Muscle of arm (tissue), 12 donors: ENCODE measurements around the gene CENPB. TPM values are rescaled to one million over a fixed set of nuclear protein-coding genes. Genes with fewer than 3 reads are reported as not detected.
"Not testable (repeated sequence)": the region's sequence is repeated elsewhere in the genome, so short reads cannot be mapped to it uniquely, and the experiment has no call there.

Source experiments
- DNase-seq: peaks from one replicate; pipeline ENCODE4 v3.0.0-alpha.2; 2013
- polyA plus RNA-seq, 12 donors: library from polyadenylated mRNA; unstranded; fragments of 120-200 nt; gene quantifications; one replicate each; pipeline ENCODE4 v1.2.1, GENCODE V29; 2013; ENCODE audit not compliant: insufficient read length in 12 of 12

CENPB gene
- polyA plus RNA-seq, 12 donors, result 29.6 to 59.9 (median 39.1) TPM; not detected in 1

DNA sequence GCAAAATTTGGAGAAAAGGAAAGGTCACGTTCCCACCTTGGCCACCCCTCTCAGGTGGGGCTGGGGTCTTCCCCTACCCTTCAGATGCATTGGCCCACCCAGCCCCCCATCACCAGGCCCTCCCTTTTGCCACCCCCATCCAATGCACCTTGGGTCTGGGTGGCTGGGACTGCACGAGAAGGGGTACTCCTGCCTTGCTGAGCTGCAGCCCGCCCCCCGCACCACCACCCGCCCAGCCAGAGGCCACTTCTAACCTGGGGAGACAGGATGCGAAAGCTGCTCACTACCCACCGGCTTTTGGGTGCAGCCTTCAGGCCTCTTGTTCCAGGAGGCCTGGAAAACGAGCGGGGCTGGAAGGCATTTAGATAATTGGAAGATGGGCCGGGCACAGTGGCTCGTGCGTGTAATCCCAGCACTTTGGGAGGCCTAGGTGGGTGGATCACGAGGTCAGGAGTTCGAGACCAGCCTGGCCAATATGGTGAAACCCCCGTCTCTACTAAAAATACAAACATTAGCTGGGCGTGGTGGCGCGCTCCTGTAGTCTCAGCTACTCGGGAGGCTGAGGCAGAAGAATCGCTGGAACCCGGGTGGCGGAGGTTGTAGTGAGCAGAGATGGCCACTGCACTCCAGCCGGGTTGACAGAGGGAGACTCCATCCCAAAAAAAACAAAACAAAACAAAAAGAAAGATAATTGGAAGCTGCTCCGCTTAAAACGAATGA is 8.3 kb upstream of the CENPB start:
- no peak for DNase-seq

GRCh38 chr20:3794168-3794567 is 7.6 kb upstream of the CENPB start:
- not testable (repeated sequence) for DNase-seq

DNA sequence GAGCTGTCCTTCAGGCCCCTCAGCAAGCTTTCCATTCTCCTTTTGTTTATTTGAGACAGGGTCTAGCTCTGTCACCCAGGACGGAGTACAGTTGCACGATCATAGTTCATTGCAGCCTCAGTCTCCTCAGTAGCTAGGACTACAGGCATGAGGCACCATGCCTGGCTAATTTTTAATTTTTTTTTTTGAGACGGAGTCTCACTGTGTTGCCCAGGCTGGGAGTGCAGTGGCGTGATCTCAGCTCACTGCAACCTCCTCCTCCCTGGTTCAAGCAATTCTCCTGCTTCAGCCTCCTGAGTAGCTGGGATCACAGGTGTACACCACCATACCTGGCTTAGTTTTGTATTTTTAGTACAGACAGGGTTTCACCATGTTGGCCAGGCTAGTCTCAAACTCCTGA is 2.7 kb upstream of the CENPB start:
- DNase-seq, result not testable (repeated sequence)

DNA sequence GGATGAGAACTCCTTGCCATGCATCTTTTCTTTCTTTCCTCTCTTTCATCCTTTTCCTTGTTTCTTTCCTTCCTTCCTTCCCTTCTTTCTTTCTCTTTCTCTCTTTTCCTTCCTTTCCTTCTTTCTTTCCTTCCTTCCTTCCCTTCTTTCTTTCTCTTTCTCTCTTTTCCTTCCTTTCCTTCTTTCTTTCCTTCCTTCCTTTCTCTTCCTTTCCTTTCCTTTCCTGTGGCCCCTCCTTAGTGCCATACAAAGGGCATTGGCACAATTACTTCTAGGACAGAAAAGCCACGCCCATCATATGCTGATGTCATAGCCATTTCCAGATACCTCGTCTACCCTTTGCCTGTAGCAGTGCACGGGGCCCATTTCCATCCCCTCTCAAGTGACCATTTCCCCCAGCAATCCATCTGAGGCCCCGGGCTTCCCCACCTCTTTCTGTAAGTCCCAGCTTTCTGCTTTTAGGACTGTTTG is 2.2 kb upstream of the CENPB start:
- no peak for DNase-seq

DNA sequence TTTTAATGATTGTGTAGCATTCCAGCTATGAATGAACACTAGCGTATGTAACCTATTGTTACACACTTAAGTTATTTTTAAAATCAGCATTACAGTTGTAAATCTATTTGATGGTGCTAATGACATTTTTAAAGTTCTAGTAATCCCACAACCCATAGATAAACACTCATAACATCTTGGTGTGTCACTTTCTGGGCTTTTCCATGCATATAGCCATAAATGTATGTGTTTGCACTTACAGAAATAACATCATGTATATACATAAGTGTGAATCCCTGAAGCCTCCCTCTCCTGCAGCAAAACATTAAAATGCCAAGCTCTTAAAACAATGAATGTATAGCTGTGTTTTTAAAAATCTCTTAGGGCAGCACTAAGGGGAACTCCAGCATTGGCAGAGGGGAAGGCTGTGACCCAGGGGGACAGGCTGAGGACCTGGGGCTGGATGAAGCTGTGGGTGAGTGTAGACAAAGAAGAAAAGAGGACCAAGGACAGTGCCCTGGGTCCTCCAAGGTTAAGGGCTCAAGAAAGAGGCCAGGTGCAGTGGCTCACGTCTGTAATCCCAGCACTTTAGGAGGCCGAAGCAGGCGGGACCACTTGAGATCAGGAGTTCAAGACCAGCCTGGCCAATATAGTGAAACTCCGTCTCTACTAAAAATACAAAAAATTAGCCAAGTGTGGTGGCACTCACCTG is 929 bp upstream of the CENPB start:
- no peak for DNase-seq

GRCh38 chr20:3786126-3786484 is 435 bp downstream of the CENPB start:
- no peak for DNase-seq

- DNase-seq, result no peak
Observed at GRCh38 chr20:3785240-3786125, 1.1 kb downstream of the CENPB start.

DNA sequence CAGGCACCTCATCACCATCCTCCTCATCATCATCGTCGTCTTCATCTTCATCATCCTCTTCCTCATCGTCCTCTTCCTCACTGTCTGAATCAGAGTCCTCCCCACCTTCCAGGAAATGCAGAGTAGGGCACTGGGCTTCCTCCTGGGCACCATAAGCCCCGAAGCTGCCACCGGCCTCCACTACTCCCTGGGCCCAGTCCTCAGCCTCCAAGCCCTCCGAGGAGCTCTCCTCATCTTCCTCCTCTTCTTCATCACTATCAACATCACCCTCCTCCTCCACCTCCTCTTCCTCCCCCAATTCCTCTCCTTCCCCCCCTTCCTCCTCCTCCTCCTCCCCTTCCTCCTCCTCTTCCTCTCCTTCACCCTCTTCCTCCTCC is 1.7 kb downstream of the CENPB start:
- DNase-seq, result no peak

DNA sequence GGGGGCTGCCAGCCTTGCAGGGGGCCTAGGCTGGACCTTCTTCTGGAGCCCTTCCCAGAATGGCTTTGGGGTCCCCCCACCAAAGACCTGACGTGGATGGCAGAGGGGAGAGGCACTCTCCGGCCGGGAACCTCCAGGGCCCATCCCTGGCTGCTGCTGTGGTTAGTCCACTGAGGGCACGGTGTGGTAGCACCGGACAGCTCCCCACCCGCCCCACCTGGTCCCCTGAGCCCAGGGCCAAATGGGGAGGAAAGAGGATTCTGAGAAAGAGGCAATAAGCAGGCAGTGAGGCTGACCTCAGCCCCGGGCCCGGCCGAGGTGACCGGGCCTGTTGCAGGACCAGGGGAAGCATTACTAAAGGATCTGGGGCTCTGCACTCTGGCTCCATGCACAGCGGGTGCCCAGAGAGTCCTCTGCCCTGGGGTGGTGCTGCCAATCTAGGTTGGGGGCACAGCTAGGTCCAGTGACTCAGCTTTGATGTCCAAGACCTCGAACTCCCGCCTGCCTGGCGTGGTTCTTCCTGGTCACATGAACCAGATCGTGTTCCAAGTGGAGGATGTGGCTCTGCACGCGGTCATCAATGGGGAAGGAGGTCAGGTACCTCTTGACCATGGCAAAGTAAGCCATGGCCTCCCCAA is 2.2 kb downstream of the CENPB start:
- no peak for DNase-seq

GRCh38 chr20:3783511-3784195 is 2.9 kb downstream of the CENPB start:
- no peak for DNase-seq

DNA sequence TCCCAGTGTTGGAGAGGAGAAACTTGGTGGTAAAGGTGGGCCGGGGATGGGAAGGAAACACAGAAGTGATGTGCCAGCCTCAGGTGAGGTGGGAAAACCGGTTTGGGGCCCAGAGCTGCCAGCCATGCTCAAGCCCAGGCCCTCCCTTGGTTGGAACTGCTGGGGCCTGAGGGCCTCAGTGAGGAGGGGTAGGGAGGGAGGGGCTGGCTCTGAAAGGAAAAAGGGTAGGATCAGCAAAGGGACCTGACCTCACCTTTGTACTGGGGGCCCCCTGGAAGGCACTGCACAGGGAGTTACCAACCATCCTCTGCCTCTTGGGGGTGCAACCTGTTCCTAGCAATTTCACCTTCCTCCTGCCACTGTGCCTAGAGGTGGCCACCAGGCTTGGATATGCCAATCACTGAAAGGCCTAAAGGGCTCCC is 3.5 kb downstream of the CENPB start:
- DNase-seq, result no peak

DNA sequence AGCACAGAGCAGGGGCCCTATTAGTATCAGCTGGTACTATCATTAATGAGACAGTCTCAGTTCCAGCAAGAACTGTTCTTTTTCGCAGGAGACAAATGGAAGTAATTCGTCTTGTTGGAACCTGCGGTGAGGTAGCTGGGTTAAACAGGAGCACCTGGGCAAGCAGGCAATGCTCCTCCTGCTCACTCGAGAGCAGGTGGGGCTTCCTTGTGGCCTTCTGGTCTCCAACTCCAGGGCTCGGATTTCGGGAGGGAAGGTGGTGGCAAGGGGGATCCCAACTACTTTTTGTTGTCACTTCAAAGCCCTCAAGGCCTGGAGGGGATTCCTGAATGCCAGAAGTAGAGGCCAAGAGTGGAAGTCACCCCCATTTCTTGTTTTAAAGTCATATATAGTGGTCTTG is 3.9 kb downstream of the CENPB start:
- no peak for DNase-seq

DNA sequence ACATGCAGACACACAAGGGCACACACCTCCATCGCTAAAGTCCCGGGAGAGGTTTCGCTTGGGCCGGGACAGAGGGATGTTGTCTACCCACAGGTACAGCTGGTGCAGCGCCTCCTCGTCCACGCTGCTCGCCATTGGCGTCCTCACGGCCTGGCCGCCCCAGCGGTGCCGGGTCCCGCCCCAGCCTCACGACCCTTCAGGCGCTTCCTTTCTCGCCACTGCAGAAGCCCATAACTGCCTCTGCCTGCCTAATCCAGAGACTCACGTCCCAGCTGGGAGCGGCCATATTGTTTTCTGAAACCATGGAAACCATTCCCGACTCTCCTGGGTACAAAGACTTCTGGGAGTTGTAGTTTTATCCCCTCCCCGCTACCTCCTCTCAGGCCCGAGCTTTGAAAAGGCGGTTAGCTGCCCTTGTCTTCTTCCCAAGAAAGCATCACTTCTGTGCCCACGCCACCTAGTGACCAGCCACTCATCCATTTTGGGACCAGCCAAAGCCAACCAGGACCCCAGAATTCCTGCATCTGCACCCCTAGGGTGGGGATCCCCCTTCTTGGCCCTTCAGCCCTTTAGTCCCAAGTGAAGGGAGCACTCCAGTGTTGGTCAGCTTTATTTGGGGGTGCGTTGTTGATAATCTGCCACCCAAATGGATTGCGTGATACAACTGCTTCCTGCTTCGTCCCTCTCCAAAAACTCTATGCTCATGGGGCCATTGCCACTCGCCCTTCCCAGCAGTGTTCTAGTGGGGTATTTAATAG is 5.2 kb downstream of the CENPB start, which contains the start of gene SPEF1:
TSS of gene SPEF1 (minus strand) at position 296 of the 758 bp plus-strand sequence. CDS start at position 135, 161 bp downstream.
- peak; percentile 89 for DNase-seq

DNA sequence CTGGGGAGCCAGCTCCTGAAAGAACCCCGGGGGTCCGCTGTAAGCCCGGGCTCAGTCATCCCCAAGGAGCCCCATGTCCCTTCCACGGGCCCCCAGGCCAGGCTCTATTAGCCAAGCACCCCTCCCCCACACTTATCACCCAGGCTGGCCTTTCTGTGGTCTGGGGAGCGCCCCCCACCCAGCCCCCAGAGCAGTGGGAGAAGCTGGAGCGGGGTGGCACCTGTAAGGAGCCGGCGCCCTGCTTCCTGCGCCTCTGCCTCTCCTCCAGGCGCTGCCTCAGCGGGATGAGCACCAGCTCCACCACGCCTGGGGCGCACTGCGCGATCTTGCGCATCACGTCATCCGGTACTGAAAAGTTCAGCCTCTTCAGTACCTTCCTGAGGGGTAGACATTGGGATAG is 7.6 kb downstream of the CENPB start:
- DNase-seq, result no peak

DNA sequence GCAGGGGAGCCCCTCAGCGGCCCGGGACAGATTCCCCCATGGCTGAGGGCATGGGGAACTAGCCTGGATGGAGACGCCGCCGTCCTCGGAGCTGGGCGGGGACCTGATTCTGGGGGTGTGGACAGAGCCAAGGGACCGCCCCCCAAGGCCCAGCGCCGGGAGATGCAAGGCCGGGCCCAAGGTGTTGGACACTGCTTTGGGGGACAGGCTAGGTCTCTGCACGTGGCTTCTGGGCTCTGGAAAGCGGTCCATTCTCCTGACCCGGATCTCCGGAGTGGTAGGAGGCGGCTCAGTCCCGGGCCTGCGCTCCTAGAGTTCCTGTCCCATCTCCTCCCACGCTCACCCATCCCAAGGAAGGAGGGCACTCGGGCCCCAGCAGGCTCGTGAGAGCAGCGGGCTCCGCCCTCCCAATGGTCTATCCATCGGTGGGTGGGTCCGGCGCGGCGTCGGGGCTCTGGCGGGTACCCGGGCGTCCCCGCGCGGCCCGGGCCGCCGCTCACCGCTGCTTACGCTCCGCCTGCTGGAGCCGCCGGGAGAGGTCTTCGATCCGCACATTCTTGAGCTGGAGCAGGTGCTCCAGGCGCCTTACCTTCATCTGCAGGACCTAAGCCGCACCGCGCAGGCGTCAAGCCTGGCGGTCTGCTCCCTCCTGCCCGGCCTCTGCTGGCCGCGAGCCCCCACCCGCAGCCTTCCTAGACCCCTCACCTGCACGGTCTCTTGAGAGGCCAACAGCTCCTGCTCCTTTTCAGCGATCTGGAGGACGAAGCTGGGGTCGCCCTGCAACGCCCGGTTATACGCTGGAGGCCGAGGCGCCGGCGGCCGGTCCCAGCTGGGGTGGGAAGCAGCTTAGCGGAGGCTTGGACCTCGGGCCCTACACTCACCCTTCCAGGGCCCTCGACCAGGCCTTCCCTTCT is 8.6 kb downstream of the CENPB start:
- no peak for DNase-seq

- no peak for DNase-seq
Observed at GRCh38 chr20:3777381-3777715, 9.2 kb downstream of the CENPB start.

GRCh38 chr20:3775457-3776108 is 11.0 kb downstream of the CENPB start:
- no peak for DNase-seq

DNA sequence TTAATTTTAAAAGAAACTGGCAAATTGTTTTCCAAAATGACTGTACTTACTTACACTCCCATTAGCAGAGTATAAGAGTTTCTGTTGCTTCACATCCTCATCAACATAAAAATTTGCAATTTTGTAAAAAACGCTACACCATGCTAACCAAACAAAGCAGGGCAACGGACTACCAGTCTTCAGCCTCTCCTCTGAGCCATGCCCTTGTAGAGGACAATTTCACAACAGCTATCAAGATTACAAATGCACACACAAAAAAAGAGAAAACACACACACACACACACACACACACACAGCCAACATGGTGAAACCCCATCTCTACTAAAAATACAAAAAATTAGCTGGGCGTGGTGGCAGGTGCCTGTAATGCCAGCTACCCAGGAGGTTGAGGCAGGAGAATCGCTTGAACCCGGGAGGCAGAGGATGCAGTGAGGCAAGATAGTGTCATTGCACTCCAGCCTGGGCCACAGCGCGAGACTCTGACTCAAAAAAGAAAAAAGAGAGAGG is 14.9 kb downstream of the CENPB start:
- DNase-seq, result no peak
